ENCODE results near the gene SIMC1.
"Not testable (repeated sequence)": the region's sequence is repeated elsewhere in the genome, so short reads cannot be mapped to it uniquely, and the experiment has no call there.

Gene SIMC1
- 10.8 to 12.5 reads per million in 2 donors for total RNA-seq

GRCh38 chr5:176237971-176238644 lies at the start of gene SIMC1:
Gene SIMC1, plus strand, starts transcription at chr5:176238424. Its CDS starts 85 bp downstream, at chr5:176238509.
- DNase-seq, result peak; percentile 49

- DNase-seq, result no peak
Observed at GRCh38 chr5:176188506-176189193, 49.6 kb upstream of the SIMC1 start.

GRCh38 chr5:176189857-176190256 lies 48.4 kb upstream of the SIMC1 start:
- no peak for DNase-seq

GRCh38 chr5:176190886-176191755 lies 47.1 kb upstream of the SIMC1 start:
- DNase-seq, result no peak

GRCh38 chr5:176192094-176192721 lies 46.0 kb upstream of the SIMC1 start:
- no peak for DNase-seq

GRCh38 chr5:176192722-176193117 lies 45.5 kb upstream of the SIMC1 start:
- DNase-seq, result not testable (repeated sequence)

GRCh38 chr5:176193636-176194035 lies 44.6 kb upstream of the SIMC1 start:
- DNase-seq, result not testable (repeated sequence)

GRCh38 chr5:176194238-176195083 lies 43.8 kb upstream of the SIMC1 start:
- not testable (repeated sequence) for DNase-seq

GRCh38 chr5:176195084-176195413 lies 43.2 kb upstream of the SIMC1 start:
- not testable (repeated sequence) for DNase-seq

GRCh38 chr5:176195487-176196207 lies 42.6 kb upstream of the SIMC1 start:
- not testable (repeated sequence) for DNase-seq

GRCh38 chr5:176196781-176197180 lies 41.4 kb upstream of the SIMC1 start:
- DNase-seq, result not testable (repeated sequence)

- not testable (repeated sequence) for DNase-seq
Observed at GRCh38 chr5:176197234-176197858, 40.9 kb upstream of the SIMC1 start.

GRCh38 chr5:176198299-176198698 lies 39.9 kb upstream of the SIMC1 start:
- DNase-seq, result not testable (repeated sequence)

- not testable (repeated sequence) for DNase-seq
Observed at GRCh38 chr5:176198991-176199733, 39.1 kb upstream of the SIMC1 start.

- not testable (repeated sequence) for DNase-seq
Observed at GRCh38 chr5:176199803-176200399, 38.3 kb upstream of the SIMC1 start.

- DNase-seq, result no peak
Observed at GRCh38 chr5:176201811-176202210, 36.4 kb upstream of the SIMC1 start.

GRCh38 chr5:176203086-176203485 lies 35.1 kb upstream of the SIMC1 start:
- no peak for DNase-seq

- not testable (repeated sequence) for DNase-seq
Observed at GRCh38 chr5:176203535-176203934, 34.7 kb upstream of the SIMC1 start.

- DNase-seq, result not testable (repeated sequence)
Observed at GRCh38 chr5:176214466-176215021, 23.7 kb upstream of the SIMC1 start.
